ENCODE measurements around the gene IL17C.

Gene IL17C

GRCh38 chr16:88610080-88610479 is 28.3 kb upstream of the IL17C start:
- no peak for DNase-seq

- DNase-seq, result no peak
Measured at GRCh38 chr16:88610909-88611812, 27.2 kb upstream of the IL17C start.

- DNase-seq, result no peak
Measured at GRCh38 chr16:88613293-88613692, 25.1 kb upstream of the IL17C start.

GRCh38 chr16:88613911-88614817 is 24.2 kb upstream of the IL17C start:
- no peak for DNase-seq

GRCh38 chr16:88614818-88615580 is 23.4 kb upstream of the IL17C start:
- DNase-seq, result no peak

- DNase-seq, result no peak
Measured at GRCh38 chr16:88616320-88616719, 22.1 kb upstream of the IL17C start.

- DNase-seq, result no peak
Measured at GRCh38 chr16:88616736-88617135, 21.6 kb upstream of the IL17C start.

- no peak for DNase-seq
Measured at GRCh38 chr16:88617268-88618031, 20.9 kb upstream of the IL17C start.

- no peak for DNase-seq
Measured at GRCh38 chr16:88618182-88618955, 20.0 kb upstream of the IL17C start.

- no peak for DNase-seq
Measured at GRCh38 chr16:88618956-88619667, 19.3 kb upstream of the IL17C start.

- peak in 1 of 4 experiments; percentile 28 for DNase-seq
Measured at GRCh38 chr16:88619859-88620815, 18.2 kb upstream of the IL17C start.

GRCh38 chr16:88622125-88622524 is 16.2 kb upstream of the IL17C start:
- no peak for DNase-seq

- DNase-seq, result no peak
Measured at GRCh38 chr16:88622866-88623265, 15.5 kb upstream of the IL17C start.

- DNase-seq, result no peak
Measured at GRCh38 chr16:88623858-88624257, 14.5 kb upstream of the IL17C start.

- no peak for DNase-seq
Measured at GRCh38 chr16:88624481-88624880, 13.9 kb upstream of the IL17C start.

GRCh38 chr16:88624977-88625576 is 13.3 kb upstream of the IL17C start:
- DNase-seq, result no peak

GRCh38 chr16:88626646-88627045 is 11.7 kb upstream of the IL17C start:
- DNase-seq, result no peak

GRCh38 chr16:88627531-88628411 is 10.6 kb upstream of the IL17C start:
- DNase-seq, result no peak

Data from activated CD4-positive, CD25-positive, alpha-beta regulatory T cell (primary cell).